DMS153 treated with DMSO at 0.1 percent for 48 hours (cell line): Measurements from ENCODE around the gene MYO15A.

Experiments used
- DNase-seq: peaks from one replicate; lab custom pipeline; 2025; ENCODE audit not compliant: unreplicated experiment; lab: John Stamatoyannopoulos, UW

The MYO15A gene, protein sequence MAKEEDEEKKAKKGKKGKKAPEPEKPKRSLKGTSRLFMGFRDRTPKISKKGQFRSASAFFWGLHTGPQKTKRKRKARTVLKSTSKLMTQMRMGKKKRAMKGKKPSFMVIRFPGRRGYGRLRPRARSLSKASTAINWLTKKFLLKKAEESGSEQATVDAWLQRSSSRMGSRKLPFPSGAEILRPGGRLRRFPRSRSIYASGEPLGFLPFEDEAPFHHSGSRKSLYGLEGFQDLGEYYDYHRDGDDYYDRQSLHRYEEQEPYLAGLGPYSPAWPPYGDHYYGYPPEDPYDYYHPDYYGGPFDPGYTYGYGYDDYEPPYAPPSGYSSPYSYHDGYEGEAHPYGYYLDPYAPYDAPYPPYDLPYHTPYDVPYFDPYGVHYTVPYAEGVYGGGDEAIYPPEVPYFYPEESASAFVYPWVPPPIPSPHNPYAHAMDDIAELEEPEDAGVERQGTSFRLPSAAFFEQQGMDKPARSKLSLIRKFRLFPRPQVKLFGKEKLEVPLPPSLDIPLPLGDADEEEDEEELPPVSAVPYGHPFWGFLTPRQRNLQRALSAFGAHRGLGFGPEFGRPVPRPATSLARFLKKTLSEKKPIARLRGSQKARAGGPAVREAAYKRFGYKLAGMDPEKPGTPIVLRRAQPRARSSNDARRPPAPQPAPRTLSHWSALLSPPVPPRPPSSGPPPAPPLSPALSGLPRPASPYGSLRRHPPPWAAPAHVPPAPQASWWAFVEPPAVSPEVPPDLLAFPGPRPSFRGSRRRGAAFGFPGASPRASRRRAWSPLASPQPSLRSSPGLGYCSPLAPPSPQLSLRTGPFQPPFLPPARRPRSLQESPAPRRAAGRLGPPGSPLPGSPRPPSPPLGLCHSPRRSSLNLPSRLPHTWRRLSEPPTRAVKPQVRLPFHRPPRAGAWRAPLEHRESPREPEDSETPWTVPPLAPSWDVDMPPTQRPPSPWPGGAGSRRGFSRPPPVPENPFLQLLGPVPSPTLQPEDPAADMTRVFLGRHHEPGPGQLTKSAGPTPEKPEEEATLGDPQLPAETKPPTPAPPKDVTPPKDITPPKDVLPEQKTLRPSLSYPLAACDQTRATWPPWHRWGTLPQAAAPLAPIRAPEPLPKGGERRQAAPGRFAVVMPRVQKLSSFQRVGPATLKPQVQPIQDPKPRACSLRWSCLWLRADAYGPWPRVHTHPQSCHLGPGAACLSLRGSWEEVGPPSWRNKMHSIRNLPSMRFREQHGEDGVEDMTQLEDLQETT (N-terminal part only)

DNA sequence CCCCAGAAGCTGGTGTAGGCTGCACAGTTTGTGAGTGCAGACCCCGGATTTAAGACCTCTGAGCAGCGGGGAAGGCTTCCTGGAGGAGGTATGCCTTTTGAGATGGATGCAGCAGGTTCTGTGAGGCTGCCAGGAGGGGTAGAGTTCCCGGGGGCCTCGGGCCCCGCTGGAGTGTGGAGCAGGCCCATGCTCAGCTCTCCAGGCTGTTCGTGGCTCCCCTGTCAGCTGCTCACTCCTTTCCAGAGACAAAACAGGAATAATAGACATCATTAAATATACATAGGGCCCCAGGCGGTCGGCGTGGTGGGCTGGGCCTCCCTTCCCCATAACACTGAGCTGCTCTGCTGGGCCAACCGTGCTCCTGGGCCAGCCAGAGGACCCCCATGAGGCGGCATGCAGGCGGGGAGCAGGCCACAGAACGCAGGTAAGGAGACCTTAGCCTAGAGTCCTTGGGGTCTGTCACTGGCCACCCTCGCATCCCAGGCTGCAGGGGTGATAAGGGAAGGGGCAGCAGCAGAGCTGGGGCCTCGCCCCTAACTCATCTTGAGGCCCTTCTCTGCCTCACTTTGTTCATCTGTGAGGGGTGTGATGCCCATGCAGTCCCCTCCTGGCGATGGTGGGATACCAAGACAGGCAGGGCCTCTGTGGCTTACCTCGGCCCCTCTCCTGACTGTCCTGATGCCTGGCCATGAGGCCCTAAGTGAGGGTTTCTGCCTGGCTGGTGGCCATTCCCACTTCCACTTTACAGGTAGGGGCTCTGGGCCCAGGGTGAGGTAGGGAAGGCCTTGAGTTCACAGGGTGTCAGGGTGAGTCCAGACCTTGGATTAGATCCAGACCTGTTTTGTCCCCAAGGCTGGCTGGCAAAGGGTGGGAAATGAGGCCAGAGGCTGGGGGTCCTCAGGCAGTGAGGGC, at the start of gene MYO15A:
TSS of gene MYO15A (plus strand) at position 356 of the 912 bp plus-strand sequence. CDS start 10,045 bp downstream, outside the sequence.
- DNase-seq = no peak

DNA sequence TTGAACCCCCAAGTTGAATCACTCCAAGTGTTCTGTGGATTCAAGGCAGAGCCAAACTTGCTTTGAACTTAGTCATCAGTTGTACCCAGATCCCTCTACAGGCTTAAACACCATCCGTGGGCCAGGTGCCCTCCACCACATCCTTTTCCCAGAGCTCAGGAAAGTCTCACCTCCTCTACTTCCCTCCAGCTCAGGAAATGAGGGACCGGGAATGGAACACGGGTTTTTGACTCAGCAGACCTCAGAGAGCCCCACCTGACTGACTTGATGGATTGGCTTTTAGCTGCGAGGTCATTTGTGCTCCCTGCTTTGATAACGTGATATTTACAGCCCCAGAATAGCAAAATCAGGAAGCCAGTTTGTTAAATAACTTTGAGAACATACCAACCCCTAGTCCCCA, 49.3 kb upstream of the MYO15A start:
- no peak for DNase-seq

DNA sequence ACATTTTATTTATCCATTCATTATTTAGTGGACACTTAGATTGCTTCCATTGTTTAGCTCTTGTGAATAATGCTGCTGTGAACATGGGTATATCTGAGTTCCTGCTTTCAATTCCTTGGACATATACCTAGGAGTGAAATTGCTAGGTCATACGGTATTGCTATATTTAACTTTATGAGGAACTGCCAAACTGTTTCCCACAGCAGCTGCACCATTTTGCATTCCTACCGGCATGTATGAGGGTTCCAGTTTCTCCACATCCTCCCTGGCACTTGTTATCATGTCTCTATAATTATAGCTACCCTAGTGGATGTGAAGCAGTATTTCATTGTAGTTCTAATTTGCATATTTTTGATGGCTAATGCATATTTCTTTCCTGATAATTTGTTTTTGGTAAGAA, 44.5 kb upstream of the MYO15A start:
- DNase-seq = no peak

DNA sequence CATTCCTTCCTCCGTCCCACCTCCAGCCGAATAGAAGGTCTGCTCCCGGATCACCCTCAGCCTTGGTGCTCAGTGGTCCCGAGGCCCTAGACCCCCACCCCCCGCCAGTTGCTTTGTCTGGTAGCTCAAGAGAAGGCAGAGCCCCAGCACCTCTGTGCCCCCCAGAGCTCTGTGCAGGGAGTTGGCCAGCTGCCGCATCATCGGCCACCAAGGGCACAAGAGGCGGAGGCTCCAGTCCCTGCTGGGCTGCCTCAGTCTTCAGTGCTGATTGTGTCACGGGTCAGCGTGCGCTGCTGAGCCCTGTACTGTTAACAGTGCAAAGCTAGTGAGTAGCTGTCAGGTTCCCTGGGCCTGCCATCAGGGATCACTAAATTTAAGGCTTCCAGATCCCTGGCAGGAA, 43.0 kb upstream of the MYO15A start:
- no peak for DNase-seq

DNA sequence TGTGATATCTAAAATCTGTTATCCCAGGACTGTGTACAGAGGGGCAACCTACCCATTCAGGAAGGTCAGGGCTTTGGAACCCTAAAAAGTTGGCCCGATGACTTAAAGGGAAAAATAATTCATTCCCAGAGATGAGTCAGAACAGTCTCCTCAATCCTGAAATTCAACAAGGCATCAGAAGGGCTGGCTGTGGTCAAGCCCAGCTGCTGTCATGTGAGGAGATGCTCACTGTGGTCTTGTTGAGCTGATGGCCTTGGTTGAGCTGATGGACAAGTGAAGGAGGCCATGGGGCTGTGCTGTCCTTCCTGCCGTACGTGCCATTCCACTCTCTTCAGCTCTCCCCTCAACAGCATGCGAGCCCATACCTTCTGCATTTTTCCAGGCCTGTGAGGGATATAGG, 41.7 kb upstream of the MYO15A start:
- no peak for DNase-seq

DNA sequence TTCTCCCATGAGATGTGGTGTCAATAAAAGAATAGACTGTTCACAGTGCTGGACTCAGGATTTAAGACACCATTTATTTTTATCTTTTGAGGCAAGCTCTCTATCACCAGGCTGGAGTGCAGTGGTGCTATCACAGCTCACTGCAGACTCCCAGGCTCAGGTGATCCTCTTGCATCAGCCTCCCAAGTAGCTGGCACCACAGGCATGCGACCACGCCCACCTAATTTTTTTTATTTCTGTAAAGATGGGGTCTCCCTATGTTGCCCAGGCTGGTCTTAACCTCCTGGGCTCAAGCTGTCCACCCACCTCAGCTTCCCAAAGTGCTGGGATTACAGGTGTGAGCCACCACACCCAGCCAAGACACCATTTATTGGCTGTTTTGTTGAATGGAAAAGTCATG, 39.5 kb upstream of the MYO15A start:
- DNase-seq = no peak

DNA sequence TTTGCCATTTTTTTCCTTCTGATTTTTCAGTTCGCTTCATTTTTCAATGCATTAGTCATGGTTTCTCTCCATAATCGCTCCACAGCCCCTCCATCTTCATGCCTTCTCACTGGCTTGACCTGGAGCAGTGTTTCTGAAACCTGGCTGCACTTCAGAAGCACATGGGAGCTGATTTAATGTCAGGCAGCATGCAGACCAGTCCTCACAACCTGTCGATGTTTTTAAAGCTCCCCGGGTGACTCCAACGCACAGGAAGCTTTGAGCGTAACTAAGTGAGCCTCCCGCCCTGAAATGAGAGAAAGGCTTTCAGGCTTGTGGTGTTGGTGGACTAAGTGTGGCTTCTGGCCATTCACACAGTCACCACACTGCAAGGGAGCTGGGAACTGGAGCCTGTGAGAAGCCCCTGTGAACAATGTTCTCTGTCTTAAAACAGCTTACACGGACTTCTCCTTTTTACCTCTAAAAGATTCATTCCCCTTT, 37.7 kb upstream of the MYO15A start:
- DNase-seq = no peak

DNA sequence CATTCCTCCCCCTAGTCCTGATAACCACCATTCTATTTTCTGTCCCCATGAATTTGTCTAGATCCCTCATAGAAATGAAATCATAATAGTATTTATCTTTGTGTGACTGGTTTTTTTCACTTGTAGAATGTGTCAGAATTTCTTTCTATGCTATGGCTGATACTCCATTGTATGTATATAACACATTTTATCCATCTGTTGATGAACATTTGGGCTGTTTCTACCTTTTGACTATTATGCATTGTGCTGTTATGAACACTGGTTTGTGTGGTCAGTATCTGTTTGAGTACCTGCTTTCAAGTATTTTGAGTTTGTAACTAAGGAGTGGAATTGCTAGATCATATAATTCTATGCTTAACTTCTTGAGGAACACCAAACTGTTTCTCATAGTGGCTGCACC, 36.8 kb upstream of the MYO15A start:
- DNase-seq = no peak

DNA sequence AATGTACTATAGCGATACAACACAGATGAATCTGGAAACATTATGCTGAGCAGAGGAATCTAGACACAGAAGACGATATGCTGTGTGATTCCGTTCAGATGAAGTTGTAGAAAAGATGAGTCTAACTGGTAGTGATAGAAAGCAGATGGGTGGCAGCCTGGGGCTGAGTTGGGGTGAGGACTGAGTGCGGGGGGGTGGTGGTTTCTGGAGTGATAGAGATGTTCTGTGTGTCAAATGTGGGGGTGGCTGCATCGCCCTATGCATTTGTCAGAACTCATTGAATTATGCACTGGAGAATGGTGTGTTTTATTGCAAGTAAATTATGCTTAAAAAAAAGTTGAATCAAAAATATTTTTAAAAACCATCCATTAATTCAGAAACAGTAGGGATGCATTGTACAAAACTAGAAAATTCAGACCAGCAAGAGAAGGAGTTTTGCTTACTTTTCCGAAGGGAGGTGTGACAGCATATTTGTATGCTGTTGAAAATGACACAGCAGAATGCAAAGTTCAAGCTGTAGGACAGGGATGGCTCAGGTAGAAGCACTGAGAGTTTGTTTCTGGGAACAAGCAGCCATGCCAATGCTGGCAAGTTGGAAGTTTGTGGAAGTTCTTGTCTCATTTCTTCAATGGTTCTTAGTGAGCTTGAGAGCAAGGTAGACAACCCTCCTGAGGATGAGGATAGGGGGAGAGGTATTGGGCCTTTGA, 33.8 kb upstream of the MYO15A start:
- no peak for DNase-seq

DNA sequence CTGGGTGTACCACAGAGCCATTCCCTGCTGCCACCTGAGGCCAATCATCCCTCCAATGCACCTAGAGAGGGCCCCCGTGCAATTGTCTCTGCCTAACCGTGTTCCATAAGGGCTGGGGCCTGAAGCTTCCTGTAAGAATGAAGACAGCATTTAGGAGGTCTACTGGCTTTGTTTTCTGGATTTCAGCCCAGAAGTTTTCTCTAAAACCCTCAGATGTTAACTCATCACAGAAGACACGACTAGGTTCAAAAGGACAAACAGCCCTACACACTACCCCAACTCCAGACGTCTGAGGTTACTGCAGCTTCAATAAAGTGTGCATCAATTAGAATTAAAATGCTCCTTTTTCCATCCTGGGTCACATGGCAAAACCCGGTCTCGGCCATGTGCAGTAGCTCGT, 31.6 kb upstream of the MYO15A start:
- no peak for DNase-seq

DNA sequence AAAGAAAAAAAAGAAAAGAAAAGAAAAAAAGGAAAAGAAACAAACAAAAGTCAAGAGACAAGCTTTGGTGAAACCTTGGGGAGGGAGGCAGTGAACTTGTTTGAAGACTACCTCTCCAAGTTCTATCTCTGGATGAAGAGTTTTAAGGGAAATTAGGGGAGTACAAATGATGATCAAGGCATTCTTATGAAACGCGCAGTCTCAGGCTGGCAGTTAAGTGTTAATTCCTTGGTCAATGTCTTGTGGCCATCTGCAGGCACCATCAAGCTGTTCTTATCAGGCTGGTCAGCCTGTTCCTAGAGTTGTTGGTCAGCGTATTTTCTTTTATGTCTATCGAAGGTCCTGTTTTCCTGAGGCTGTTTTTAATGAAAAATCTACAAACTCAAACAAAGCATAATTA, 29.0 kb upstream of the MYO15A start:
- no peak for DNase-seq

DNA sequence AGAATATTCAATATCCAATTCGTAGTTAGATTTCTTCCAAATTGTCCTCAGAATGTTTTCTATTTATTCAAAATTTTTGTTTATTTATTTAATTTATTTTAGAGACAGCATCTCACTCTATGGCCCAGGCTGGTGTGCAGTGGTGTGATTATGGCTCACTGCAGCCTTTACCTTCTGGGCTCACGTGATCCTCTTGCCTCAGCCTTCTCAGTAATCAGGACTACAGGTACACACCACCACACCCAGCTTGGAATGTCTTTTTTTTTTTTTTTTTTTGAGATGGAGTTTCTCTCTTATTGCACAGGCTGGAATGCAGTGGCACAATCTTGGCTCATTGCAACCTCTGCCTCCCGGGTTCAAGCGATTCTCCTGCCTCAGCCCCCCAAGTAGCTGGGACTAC, 24.3 kb upstream of the MYO15A start:
- DNase-seq = no peak

DNA sequence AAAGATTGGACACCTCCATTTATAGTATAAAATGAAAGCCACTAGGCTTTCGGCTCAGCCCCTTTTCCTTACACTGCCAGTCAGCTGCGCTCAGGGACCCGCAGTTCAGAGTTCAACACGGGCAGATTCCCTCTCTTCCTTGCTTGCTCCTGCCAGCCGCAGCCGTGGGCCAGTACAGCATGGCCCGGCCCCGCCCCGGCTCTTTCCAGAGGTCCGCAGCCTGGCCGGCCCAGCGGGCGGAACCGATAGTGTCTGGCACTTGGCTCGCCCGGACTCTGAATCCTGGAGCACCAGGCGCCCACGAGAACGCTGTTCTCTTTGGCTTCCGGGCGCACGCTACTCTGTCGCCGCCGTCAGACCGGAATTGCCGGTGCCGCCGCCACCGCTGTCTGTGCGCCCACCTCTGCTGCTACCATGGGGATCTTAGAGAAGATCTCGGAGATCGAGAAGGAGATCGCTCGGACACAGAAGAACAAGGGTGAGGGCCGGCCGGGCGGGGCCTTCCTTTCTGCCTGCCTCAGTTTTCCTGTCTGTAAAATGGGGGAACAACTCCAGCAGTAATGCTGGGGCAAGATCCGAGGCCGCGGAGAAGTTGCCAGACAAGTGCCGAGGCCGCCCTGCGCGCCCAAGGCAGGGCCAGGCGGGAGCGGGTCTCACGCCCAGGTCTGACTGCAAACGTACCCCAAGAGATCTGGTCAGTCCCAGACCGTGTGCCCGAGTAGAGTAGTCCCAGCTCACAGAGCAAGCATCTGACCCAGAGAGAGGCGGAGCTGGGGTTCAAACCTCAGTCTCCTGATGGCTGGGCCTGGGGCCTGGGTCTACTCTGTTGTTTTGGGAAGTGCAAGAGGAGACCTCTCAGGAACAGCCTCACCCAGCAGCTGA, 20.7 kb upstream of the MYO15A start, which contains the start of gene DRG2:
TSS of gene DRG2 (plus strand) at position 339 of the 882 bp plus-strand sequence. CDS start at position 415, 76 bp downstream.
- DNase-seq = peak; percentile 2

DNA sequence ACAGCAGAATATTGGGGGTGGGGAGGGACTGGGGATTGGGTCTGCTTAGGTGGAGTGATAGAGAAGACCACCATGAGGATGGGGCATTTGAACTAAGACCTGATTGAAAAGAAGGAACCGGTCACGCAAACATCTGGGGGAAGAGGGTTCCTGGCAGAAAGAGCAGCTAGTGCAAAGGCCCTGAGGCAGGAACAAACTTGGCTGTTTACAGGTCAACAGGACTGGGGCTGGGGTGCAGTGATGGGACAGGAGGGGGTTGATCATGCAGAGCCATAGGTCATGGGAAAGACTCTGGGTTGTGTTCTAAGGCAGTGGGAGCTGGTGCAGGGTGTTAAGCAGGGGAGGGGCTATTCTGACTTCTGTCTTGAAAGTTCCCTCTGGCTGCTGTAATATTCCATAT, 18.9 kb upstream of the MYO15A start:
- DNase-seq = no peak

DNA sequence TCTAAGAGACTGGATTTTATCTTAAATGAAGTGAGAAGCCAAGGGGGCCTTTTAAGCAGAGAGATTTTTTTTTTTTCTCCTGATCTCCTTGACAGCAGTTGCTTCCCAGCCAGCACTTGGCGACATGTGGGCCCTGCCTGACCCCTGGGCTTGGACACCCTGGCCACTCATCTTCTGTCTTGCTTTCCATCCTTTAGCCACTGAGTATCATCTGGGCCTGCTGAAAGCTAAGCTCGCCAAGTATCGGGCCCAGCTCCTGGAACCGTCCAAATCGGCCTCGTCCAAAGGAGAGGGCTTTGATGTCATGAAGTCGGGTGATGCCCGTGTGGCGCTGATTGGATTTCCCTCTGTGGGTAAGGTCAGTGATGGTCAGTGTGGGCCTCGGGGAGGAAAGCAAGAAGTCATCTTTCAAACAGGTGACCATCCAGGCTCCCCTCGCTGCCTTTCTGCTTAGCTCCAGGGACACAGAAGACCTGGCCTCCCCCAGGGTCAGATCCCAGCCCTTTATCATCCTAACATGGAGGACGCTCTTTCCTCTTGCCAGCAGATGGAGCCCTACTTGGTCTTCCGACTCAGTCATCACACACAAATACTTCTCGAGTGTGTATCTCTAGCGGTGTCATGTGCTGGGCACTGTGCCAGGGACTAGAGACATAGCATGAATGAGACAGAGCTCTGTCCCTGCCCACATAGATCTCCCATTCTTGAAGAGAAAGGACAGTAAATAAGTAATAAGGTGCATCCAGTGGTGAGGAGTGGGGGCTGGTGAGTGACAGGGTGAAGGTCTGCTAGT, 14.7 kb upstream of the MYO15A start:
- no peak for DNase-seq

DNA sequence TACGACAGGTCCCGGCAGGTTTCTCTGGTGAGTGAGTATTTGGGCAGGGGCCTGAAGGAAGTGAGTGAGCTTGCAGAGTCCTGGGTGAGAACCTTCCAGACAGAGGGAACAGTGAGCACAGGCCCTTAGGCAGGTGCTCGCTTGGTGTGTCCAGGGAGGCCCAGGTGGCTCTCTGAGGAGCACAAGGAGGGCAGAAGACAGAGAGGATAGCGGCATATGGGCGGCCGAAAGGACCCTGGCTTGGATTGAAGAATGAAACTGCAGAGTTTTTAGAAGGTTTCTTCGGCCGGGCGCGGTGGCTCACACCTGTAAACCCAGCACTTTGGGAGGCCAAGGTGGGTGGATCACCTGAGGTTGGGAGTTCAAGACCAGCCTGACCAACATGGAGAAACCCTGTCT, 14.1 kb upstream of the MYO15A start:
- DNase-seq = no peak

DNA sequence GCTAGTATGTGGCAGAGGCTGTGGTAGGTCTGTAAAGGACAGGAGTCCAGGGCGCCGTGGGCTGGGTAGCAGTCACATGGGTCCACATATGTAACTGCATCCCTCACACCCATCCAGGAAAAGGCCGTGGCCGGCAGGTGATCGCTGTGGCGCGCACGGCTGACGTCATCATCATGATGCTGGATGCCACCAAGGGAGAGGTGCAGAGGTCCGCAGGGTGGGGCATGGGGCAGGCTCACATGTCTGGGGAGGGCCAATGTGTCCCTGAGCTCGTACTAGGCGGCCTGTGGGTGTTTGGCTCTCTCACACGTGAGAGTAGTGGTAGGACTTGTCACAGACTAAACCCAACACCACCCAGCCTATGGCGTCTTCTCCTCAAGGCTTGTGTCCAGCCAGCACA, 9.0 kb upstream of the MYO15A start:
- DNase-seq = no peak

DNA sequence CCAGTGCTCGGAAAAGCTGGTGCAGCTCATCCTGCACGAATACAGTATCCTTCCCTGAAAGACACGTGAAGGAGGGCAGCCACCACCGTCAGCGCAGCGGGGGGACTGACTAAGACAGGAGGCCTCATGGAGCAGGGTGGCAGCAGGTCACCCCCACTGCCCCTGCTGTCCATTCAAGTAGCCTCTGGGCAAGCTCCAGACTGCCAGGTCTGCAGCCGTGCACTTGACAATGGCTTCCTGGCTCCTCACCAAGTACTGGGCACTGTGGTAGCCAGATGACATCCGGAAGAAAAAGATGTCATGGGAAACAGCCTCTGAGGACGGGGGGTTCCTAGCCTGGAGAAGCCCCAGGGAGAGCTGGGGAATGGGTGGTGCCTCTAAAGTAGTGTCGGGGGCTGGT, 7.9 kb upstream of the MYO15A start:
- DNase-seq = no peak
